Parathyroid adenoma (tissue), 2 donors: ENCODE measurements around the gene C22orf31.

Experiments used
- H2AFZ ChIP-seq: fragments of 300-600 bp; sonication (generic); one replicate; pipeline ENCODE4 v1.7.0; 2017; ENCODE audit warnings: antibody characterized with exemption, mild to moderate bottlenecking
- H3K27ac ChIP-seq: fragments of 300-600 bp; sonication (generic); one replicate; pipeline ENCODE4 v1.7.0; 2017
- H3K27me3 ChIP-seq: fragments of 300-600 bp; sonication (generic); one replicate; pipeline ENCODE4 v1.7.0; 2017; ENCODE audit warnings: low read length; ENCODE audit not compliant: control insufficient read depth, insufficient read depth
- H3K36me3 ChIP-seq: fragments of 300-600 bp; sonication (generic); one replicate; pipeline ENCODE4 v1.7.0; 2017; ENCODE audit warnings: low read length; ENCODE audit not compliant: control insufficient read depth, insufficient read depth
- H3K4me1 ChIP-seq: fragments of 300-600 bp; sonication (generic); one replicate; pipeline ENCODE4 v1.7.0; 2017; ENCODE audit warnings: control low read depth
- H3K4me2 ChIP-seq: fragments of 300-600 bp; sonication (generic); one replicate; pipeline ENCODE4 v1.7.0; 2017; ENCODE audit warnings: low read length
- H3K4me3 ChIP-seq: fragments of 300-600 bp; sonication (generic); one replicate; pipeline ENCODE4 v1.7.0; 2017; ENCODE audit warnings: low read depth, low read length
- H3K79me2 ChIP-seq: fragments of 300-600 bp; sonication (generic); one replicate; pipeline ENCODE4 v1.7.0; 2017; ENCODE audit warnings: control low read depth
- H3K9ac ChIP-seq: fragments of 300-600 bp; sonication (generic); one replicate; pipeline ENCODE4 v1.7.0; 2017; ENCODE audit warnings: mild to moderate bottlenecking
- H3K9me3 ChIP-seq: fragments of 300-600 bp; sonication (generic); one replicate; pipeline ENCODE4 v1.7.0; 2017; ENCODE audit warnings: low read length; ENCODE audit not compliant: control insufficient read depth
- TF ChIP-seq, protein P1 (sequence below): fragments of 300-600 bp; sonication (generic); IDR thresholded peaks from one replicate; pipeline ENCODE4 v1.7.0; 2017; ENCODE audit warnings: antibody characterized with exemption, mild to moderate bottlenecking
- donor health status: primary hyperparathyroidism.

The C22orf31 gene

GRCh38 chr22:29061773-29062172 lies at the start of gene C22orf31:
C22orf31 (minus strand) TSS chr22:29061831; CDS start chr22:29061792, 39 bp downstream.
- no peaks in the 10 kb centered on the region for H3K9me3 ChIP-seq
- H3K27ac ChIP-seq, result no peak within 1 kb of the TSS
- H3K9ac ChIP-seq, result no peak within 1 kb of the TSS
- no peaks in the 10 kb centered on the region for H3K4me1 ChIP-seq
- no peaks in the 10 kb centered on the region for H3K36me3 ChIP-seq
- no peak within 1 kb of the TSS for H3K4me2 ChIP-seq
- H3K4me3 ChIP-seq, result no peak within 1 kb of the TSS
- TF ChIP-seq, protein P1, sequence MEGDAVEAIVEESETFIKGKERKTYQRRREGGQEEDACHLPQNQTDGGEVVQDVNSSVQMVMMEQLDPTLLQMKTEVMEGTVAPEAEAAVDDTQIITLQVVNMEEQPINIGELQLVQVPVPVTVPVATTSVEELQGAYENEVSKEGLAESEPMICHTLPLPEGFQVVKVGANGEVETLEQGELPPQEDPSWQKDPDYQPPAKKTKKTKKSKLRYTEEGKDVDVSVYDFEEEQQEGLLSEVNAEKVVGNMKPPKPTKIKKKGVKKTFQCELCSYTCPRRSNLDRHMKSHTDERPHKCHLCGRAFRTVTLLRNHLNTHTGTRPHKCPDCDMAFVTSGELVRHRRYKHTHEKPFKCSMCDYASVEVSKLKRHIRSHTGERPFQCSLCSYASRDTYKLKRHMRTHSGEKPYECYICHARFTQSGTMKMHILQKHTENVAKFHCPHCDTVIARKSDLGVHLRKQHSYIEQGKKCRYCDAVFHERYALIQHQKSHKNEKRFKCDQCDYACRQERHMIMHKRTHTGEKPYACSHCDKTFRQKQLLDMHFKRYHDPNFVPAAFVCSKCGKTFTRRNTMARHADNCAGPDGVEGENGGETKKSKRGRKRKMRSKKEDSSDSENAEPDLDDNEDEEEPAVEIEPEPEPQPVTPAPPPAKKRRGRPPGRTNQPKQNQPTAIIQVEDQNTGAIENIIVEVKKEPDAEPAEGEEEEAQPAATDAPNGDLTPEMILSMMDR, result no peak
- no peaks in the 10 kb centered on the region for H3K27me3 ChIP-seq
- no peaks in the 10 kb centered on the region for H3K79me2 ChIP-seq
- H2AFZ ChIP-seq, result no peak within 1 kb of the TSS

DNA sequence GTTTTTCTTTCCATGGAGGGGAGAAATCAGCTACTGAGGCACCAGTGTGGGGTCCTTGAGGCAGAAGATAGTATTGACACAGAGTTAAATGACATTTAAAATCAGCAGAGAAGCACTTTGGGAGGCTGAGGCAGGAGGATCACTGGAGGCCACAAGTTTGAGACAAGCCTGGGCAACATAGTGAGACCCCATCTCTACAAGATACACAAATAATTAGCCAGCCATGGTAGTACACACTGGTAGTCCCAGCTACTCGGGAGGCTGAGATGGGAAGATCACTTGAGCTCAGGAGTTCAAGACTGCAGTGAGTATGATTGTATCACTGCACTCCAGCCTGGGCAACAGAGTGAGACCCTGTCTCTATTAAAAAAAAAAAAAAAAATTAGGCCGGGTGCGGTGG lies 49.3 kb upstream of the C22orf31 start:
- Histone ChIP-seq H3K4me3 (no peak overlapping the region), H3K79me2 (no peaks in the 10 kb centered on the region), H3K9ac (no peak overlapping the region), H3K4me1 (no peaks in the 10 kb centered on the region), H3K27ac (no peak overlapping the region), H3K27me3 (no peaks in the 10 kb centered on the region), H3K4me2 (no peak overlapping the region), H3K36me3 (no peaks in the 10 kb centered on the region), H2AFZ (no peak overlapping the region), H3K9me3 (no peaks in the 10 kb centered on the region)
- TF ChIP-seq, protein P1, result no peak

GRCh38 chr22:29109822-29110221 lies 48.2 kb upstream of the C22orf31 start:
- Histone ChIP-seq H3K27ac (no peak overlapping the region), H2AFZ (no peak overlapping the region)

GRCh38 chr22:29108137-29108536 lies 46.5 kb upstream of the C22orf31 start:
- Histone ChIP-seq H3K9ac (no peak overlapping the region), H3K79me2 (no peaks in the 10 kb centered on the region), H3K27me3 (no peaks in the 10 kb centered on the region), H3K4me2 (no peak overlapping the region), H2AFZ (no peak overlapping the region), H3K27ac (no peak overlapping the region), H3K4me3 (no peak overlapping the region), H3K9me3 (no peaks in the 10 kb centered on the region), H3K36me3 (no peaks in the 10 kb centered on the region), H3K4me1 (no peaks in the 10 kb centered on the region)
- TF ChIP-seq, protein P1, result no peak

More at GRCh38 chr22:29109822-29110221, 48.2 kb upstream of the C22orf31 start:
- Histone ChIP-seq H3K4me2 (no peak overlapping the region), H3K9me3 (no peaks in the 10 kb centered on the region), H3K9ac (no peak overlapping the region), H3K4me3 (no peak overlapping the region), H3K79me2 (no peaks in the 10 kb centered on the region), H3K4me1 (no peaks in the 10 kb centered on the region), H3K27me3 (no peaks in the 10 kb centered on the region), H3K36me3 (no peaks in the 10 kb centered on the region)
- TF ChIP-seq, protein P1, result no peak

DNA sequence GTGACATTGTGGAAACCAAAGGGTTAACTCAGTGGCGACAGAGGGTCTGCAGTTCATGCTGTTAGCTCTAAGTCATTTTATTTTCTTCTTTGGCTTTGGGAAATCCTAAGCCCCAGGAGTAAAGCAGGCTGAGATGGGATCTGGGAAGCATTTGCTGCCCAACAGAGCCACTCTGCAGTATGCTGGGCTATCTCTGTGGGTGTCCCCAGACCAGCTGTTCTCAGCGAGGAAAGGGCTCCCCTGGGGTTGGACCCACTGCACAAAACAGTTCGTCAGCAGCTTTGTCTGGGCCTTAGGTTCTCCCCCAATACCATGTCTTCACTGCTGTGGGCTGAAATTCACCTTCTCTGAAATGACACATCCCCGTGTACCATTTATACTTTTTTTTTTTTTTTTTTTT lies 45.2 kb upstream of the C22orf31 start:
- TF ChIP-seq, protein P1, result no peak
- Histone ChIP-seq H3K36me3 (no peaks in the 10 kb centered on the region), H3K4me1 (no peaks in the 10 kb centered on the region), H3K9me3 (no peaks in the 10 kb centered on the region), H3K27me3 (no peaks in the 10 kb centered on the region), H3K79me2 (no peaks in the 10 kb centered on the region), H3K4me2 (no peak overlapping the region), H3K4me3 (no peak overlapping the region), H3K27ac (no peak overlapping the region), H2AFZ (no peak overlapping the region), H3K9ac (no peak overlapping the region)
